ENCODE results near the gene ZNF670. TPM values are rescaled to one million over a fixed set of nuclear protein-coding genes. Genes with fewer than 3 reads are reported as not detected.

ZNF670 gene
- total and polyA plus RNA-seq, 7 donors: 0.63 to 1.6 (median 0.88) TPM

GRCh38 chr1:247105966-247106365 is 27.4 kb upstream of the ZNF670 start:
- ATAC-seq (no peak), DNase-seq (no peak)
- H3K36me3 ChIP-seq (ENCODE audit: insufficient read depth in 1 of 2, low read depth in 1 of 2): peaks cover 5 to 13% of the 10 kb centered on the region in 2 donors
- peaks cover 5% of the 10 kb centered on the region for H3K4me1 ChIP-seq
- no peak for TF ChIP-seq CTCF (IDR thresholded peaks at IDR 0.05)
- intact Hi-C loops (cut with DNase I): loop anchor here (5.0 to 10.0 kb wide), 4 partner anchors 59 to 229 kb away; partner anchors contain the start of genes AHCTF1 (in 1 of the 2) and ZNF496 (in 1 of the 2)
- H3K4me3 ChIP-seq: no peak overlapping the region
- no peaks in the 10 kb centered on the region for H3K27me3 ChIP-seq (ENCODE audit: insufficient read depth in 3 of 3, low read length in 2 of 3)
- 92 to 94% (median 92%) methylated on average over 15 of the region's 15 CpGs for WGBS, 3 donors
- no peak overlapping the region for H3K27ac ChIP-seq
- H3K9me3 ChIP-seq: peaks cover 11% of the 10 kb centered on the region

GRCh38 chr1:247104965-247105364 is 26.4 kb upstream of the ZNF670 start:
- H3K27me3 ChIP-seq (ENCODE audit: insufficient read depth in 3 of 3, low read length in 2 of 3): no peaks in the 10 kb centered on the region
- peak overlapping the region; percentile 83 for H3K4me3 ChIP-seq
- peaks cover 5% of the 10 kb centered on the region for H3K4me1 ChIP-seq
- H3K9me3 ChIP-seq: peaks cover 20% of the 10 kb centered on the region
- WGBS, 3 donors: 67 to 82% (median 76%) methylated on average over 13 of the region's 13 CpGs
- ATAC-seq (peak in 1 of 4 donors; percentile 3), DNase-seq (no peak)
- H3K36me3 ChIP-seq (ENCODE audit: insufficient read depth in 1 of 2, low read depth in 1 of 2): peaks cover 11 to 23% of the 10 kb centered on the region in 2 donors
- no peak for TF ChIP-seq CTCF (IDR thresholded peaks at IDR 0.05)
- no peak overlapping the region for H3K27ac ChIP-seq
- intact Hi-C loops (cut with DNase I): loop anchor here (5.0 to 10.0 kb wide), 4 partner anchors 60 to 230 kb away; partner anchors contain the start of genes AHCTF1 (in 1 of the 2) and ZNF496 (in 1 of the 2)

DNA sequence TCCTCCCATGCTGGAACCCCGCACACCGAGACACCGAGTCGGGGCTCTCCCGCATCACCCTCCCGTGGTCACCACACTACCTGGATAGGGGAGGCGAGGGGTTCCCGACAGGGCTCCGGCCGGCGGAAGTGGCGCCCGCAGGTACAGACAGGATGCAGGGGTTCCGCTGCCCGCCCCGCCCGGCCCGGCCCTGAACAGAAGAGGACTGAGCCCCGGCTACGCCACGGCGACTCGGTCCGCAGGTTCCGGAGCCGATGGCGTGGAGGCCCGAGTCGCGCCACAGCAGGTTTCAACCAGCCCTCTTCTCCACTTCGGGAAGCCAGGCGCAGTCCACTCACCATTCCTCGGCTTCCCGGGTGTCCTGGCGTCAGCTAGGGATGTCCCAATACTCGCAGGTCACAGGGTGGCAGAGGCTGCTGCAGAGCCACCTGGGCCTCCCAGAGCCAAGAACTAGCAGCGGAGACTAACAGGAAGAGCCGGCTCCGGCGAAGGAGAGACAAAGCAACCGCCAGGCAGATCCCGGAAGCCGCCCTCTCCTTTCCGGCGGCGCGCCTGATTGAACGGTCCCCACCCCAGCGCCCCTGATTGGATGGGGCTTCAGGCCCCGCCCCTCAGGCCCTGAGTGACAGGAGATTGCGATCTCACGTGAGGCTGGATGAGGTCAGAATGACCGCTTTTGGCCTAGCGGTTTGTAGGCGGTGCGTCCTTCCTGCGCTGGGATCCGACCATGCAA is 25.4 kb upstream of the ZNF670 start, which contains the start of gene ZNF669:
TSS of gene ZNF669 (minus strand) at position 498 of the 733 bp plus-strand sequence. CDS start at position 341, 157 bp downstream.
- Histone ChIP-seq H3K9me3 (peaks cover 23% of the 10 kb centered on the region), H3K4me1 (peaks cover 5% of the 10 kb centered on the region), H3K27me3 (ENCODE audit: insufficient read depth in 3 of 3, low read length in 2 of 3) (no peaks in the 10 kb centered on the region), H3K36me3 (ENCODE audit: insufficient read depth in 1 of 2, low read depth in 1 of 2) (peaks cover 11 to 30% of the 10 kb centered on the region in 2 donors), H3K27ac (peak within 1 kb of the TSS; percentile 86), H3K4me3 (peak within 1 kb of the TSS; percentile 83)
- 0% methylated on average over 47 to 58 of the region's 58 CpGs for WGBS, 3 donors
- DNase-seq (peak; percentile 98), ATAC-seq (peak; percentile 100)
- intact Hi-C loops (cut with DNase I): loop anchor here (10.0 kb wide), 3 partner anchors 61 to 231 kb away; partner anchors contain the start of genes AHCTF1 (in 1 of the 2) and ZNF496 (in 1 of the 2)
- no peak for TF ChIP-seq CTCF (IDR thresholded peaks at IDR 0.05)

DNA sequence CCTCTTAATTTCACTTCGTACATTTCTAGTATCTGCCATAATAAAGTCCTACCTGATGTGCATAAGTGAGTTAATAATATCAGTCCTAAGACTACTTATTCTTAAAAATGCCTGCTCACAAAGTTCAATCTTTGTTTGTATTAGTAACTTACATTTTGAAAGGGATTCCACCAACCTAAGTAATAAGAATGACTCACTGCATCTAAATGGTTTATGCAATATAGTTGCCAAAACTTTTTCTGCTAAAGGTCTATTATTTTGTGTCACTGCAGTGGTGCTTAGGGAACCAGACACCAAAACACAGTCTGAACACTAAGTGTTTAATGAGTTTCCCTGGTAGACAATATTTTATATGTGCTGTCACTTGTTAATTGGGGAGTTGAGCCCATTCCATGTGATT is 23.8 kb upstream of the ZNF670 start:
- no peak for TF ChIP-seq CTCF (IDR thresholded peaks at IDR 0.05)
- no peak for DNase-seq
- no peak overlapping the region for H3K27ac ChIP-seq
- H3K4me1 ChIP-seq: peaks cover 5% of the 10 kb centered on the region
- intact Hi-C loops (cut with DNase I): loop anchor here (10.0 kb wide), 3 partner anchors 62 to 232 kb away; partner anchors contain the start of genes AHCTF1 (in 1 of the 2) and ZNF496 (in 1 of the 2)
- peak overlapping the region; percentile 83 for H3K4me3 ChIP-seq
- no peak for ATAC-seq
- WGBS, 3 donors: 96 to 97% (median 97%) methylated on average over 1 of the region's 1 CpG
- peaks cover 11 to 42% of the 10 kb centered on the region in 2 donors for H3K36me3 ChIP-seq (ENCODE audit: insufficient read depth in 1 of 2, low read depth in 1 of 2)
- no peaks in the 10 kb centered on the region for H3K27me3 ChIP-seq (ENCODE audit: insufficient read depth in 3 of 3, low read length in 2 of 3)
- peaks cover 34% of the 10 kb centered on the region for H3K9me3 ChIP-seq
